ENCODE data around the gene FOXN1. TPM values are rescaled to one million over a fixed set of nuclear protein-coding genes. Genes with fewer than 3 reads are reported as not detected.

The FOXN1 gene
- total RNA-seq, 2 donors from 2014 or later, result not detected

DNA sequence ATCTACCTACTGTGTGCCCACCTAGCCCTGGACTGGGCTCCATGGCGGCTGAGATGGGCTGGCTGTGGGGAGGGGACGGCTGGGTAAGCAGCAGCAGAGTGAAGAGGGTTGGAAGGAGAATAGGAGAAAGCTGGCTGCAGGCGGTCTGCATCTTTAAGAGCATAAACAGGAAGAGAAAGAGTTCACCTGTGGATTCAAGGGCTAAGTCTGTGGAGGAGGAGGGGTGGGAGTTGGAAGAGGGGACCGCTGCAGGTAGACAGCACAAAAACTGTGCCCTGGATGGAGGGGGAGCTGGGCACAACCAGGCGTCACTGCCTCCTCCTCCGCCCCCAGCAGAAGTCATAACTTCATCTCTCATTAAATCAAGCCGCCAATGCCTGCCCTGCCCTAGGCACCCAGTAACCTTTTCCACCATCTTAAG is 32.0 kb upstream of the FOXN1 start:
- Mint-ChIP-seq H3K9me3 (no peaks in the 10 kb centered on the region), H3K36me3 (ENCODE audit: low read depth) (no peaks in the 10 kb centered on the region), H3K4me1 (peaks cover 42% of the 10 kb centered on the region), H3K27me3 (ENCODE audit: insufficient read depth) (peaks cover 27% of the 10 kb centered on the region), H3K4me3 (no peak overlapping the region), H3K27ac (no peak overlapping the region)
- Histone ChIP-seq H3K9me3 (ENCODE audit: control insufficient read depth, low read length) (no peaks in the 10 kb centered on the region), H3K27ac (ENCODE audit: low read depth, low read length) (no peak overlapping the region), H3K36me3 (ENCODE audit: control insufficient read depth, insufficient read depth, low read length) (no peaks in the 10 kb centered on the region), H3K4me3 (ENCODE audit: low read length) (no peak overlapping the region), H3K27me3 (ENCODE audit: control insufficient read depth, insufficient read depth, low read length, poor library complexity, severe bottlenecking) (peaks cover 16% of the 10 kb centered on the region), H3K9ac (ENCODE audit: extremely low read depth, low read length, poor library complexity, severe bottlenecking) (no peak overlapping the region), H3K4me1 (ENCODE audit: control insufficient read depth, insufficient read depth, low read length) (peaks cover 21% of the 10 kb centered on the region)
- no peak for DNase-seq
- 84 to 96% methylated on average over 6 to 7 of the region's 7 CpGs for WGBS, 2 experiments (ENCODE audit: insufficient coverage in 1 of 2, insufficient read length in 1 of 2)
- TF ChIP-seq, protein P1, sequence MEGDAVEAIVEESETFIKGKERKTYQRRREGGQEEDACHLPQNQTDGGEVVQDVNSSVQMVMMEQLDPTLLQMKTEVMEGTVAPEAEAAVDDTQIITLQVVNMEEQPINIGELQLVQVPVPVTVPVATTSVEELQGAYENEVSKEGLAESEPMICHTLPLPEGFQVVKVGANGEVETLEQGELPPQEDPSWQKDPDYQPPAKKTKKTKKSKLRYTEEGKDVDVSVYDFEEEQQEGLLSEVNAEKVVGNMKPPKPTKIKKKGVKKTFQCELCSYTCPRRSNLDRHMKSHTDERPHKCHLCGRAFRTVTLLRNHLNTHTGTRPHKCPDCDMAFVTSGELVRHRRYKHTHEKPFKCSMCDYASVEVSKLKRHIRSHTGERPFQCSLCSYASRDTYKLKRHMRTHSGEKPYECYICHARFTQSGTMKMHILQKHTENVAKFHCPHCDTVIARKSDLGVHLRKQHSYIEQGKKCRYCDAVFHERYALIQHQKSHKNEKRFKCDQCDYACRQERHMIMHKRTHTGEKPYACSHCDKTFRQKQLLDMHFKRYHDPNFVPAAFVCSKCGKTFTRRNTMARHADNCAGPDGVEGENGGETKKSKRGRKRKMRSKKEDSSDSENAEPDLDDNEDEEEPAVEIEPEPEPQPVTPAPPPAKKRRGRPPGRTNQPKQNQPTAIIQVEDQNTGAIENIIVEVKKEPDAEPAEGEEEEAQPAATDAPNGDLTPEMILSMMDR (conservative IDR thresholded peaks at IDR 0.05), result no peak

DNA sequence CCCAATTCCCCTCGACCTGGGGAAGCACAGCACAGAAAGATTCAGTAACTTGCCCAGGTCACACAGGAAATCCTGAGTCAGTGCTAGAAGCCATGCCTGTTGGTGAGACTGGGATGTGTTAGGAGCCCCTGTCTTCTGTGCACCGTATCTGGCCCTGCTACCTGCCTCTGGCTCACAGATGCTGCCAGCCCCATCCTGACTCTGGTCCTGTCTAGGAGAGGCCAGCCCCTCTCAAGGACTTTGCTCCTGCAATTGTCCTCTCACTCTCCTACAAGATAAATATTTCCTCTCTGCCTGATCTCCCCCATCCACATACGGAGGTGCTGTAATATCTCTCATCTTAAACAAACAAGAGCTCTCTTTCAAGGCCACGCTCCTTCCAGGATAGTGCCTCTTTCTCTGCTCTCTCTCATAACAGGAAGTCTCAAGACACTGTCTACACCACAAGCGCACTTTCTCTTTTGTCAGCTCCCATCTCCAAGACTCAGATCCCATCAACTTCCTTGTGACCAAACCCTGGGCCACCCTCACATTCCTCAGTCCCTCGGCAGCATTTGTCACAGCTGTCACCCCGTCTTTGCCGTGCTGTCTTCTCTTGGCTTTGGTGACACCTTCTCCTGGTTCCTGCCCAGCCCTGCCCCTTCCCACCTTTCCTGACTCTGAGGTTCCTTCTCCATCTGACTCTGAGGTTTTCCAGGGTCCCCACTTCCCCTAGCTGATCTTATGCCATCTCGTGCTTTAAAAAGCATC is 30.8 kb upstream of the FOXN1 start:
- Histone ChIP-seq H3K9ac (ENCODE audit: extremely low read depth, low read length, poor library complexity, severe bottlenecking) (no peak overlapping the region), H3K27ac (ENCODE audit: low read depth, low read length) (no peak overlapping the region), H3K4me3 (ENCODE audit: low read length) (no peak overlapping the region), H3K9me3 (ENCODE audit: control insufficient read depth, low read length) (no peaks in the 10 kb centered on the region), H3K4me1 (ENCODE audit: control insufficient read depth, insufficient read depth, low read length) (peaks cover 15% of the 10 kb centered on the region), H3K27me3 (ENCODE audit: control insufficient read depth, insufficient read depth, low read length, poor library complexity, severe bottlenecking) (peaks cover 11% of the 10 kb centered on the region), H3K36me3 (ENCODE audit: control insufficient read depth, insufficient read depth, low read length) (no peaks in the 10 kb centered on the region)
- H3K27ac Mint-ChIP-seq, result no peak overlapping the region
- H3K27me3 Mint-ChIP-seq (ENCODE audit: insufficient read depth), result peaks cover 20% of the 10 kb centered on the region
- H3K4me3 Mint-ChIP-seq, result no peak overlapping the region
- H3K4me1 Mint-ChIP-seq, result peaks cover 33% of the 10 kb centered on the region
- no peaks in the 10 kb centered on the region for H3K9me3 Mint-ChIP-seq
- TF ChIP-seq, protein P1 (conservative IDR thresholded peaks at IDR 0.05), result no peak
- H3K36me3 Mint-ChIP-seq (ENCODE audit: low read depth), result no peaks in the 10 kb centered on the region
- WGBS, 2 experiments (ENCODE audit: insufficient coverage in 1 of 2, insufficient read length in 1 of 2), result 80 to 86% methylated on average over 7 to 9 of the region's 9 CpGs
- no peak for DNase-seq

DNA sequence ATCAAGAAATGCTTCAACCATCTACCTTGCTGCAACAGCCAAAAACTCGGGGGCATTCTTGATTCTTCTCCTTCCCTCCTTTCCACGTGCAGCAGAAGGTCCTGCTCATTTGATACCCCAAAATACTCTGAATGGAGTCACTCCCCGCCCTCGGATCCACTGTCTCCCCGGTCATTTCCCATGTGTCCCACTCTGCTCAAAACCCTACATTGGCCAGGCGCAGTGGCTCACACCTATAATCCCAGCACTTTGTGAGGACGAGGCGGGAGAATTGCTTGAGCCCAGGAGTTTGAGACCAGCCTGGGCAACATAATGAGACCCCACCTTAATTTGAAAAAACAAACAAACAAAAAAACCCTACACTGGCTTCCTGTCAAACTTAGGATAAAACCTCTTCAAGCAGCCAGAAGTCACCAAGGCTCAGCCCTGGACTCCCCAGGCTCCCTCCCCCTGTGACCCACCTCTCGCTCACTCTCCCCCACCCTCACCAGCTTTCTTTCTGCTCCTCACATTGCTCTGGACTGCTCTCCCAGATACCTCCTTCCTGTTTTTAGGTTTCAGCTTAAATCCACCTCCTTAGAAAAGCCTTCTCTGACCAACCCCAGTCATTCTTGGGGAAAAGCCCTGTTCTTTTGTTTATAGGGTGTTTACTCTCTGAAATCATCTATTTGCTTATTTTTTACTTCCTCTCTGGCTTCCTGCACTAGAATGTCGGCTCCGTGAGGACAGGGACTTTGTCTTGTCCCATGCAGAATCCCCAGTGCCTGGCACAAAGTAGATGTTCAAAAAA is 29.9 kb upstream of the FOXN1 start:
- Mint-ChIP-seq H3K4me1 (peaks cover 26% of the 10 kb centered on the region), H3K36me3 (ENCODE audit: low read depth) (no peaks in the 10 kb centered on the region), H3K27ac (peak overlapping the region; percentile 15), H3K9me3 (no peaks in the 10 kb centered on the region), H3K27me3 (ENCODE audit: insufficient read depth) (peaks cover 20% of the 10 kb centered on the region), H3K4me3 (no peak overlapping the region)
- Histone ChIP-seq H3K4me3 (ENCODE audit: low read length) (no peak overlapping the region), H3K27ac (ENCODE audit: low read depth, low read length) (no peak overlapping the region), H3K9ac (ENCODE audit: extremely low read depth, low read length, poor library complexity, severe bottlenecking) (no peak overlapping the region), H3K36me3 (ENCODE audit: control insufficient read depth, insufficient read depth, low read length) (no peaks in the 10 kb centered on the region), H3K4me1 (ENCODE audit: control insufficient read depth, insufficient read depth, low read length) (peaks cover 8% of the 10 kb centered on the region), H3K9me3 (ENCODE audit: control insufficient read depth, low read length) (no peaks in the 10 kb centered on the region), H3K27me3 (ENCODE audit: control insufficient read depth, insufficient read depth, low read length, poor library complexity, severe bottlenecking) (peaks cover 11% of the 10 kb centered on the region)
- no peak for DNase-seq
- TF ChIP-seq, protein P1 (conservative IDR thresholded peaks at IDR 0.05), result no peak
- 90 to 93% methylated on average over 10 to 11 of the region's 11 CpGs for WGBS, 2 experiments (ENCODE audit: insufficient coverage in 1 of 2, insufficient read length in 1 of 2)
